GM23338 (cell line): ENCODE results near the gene KIF6.

Source experiments
- CTCF ChIP-seq, 2 experiments: fragments of 200-600 bp in 1 of 2; sonication (generic) in 1 of 2; conservative IDR thresholded peaks; 2 replicates each; pipeline versions ENCODE4 v1.5.1 to v1.6.1; 2016 to 2017; ENCODE audit warnings: antibody characterized with exemption in 2 of 2, low read depth in 2 of 2, mild to moderate bottlenecking in 2 of 2, moderate library complexity in 1 of 2
- EZH2phosphoT487 ChIP-seq: fragments of 200-600 bp; sonication (generic); IDR thresholded peaks from one replicate; pipeline ENCODE4 v1.8.1; 2018; ENCODE audit warnings: antibody characterized with exemption; ENCODE audit not compliant: unreplicated experiment
- POLR2AphosphoS5 ChIP-seq: IDR thresholded peaks from 2 replicates; pipeline ENCODE4 v1.6.1; 2016; ENCODE audit warnings: antibody characterized with exemption, low read depth
- REST ChIP-seq: IDR thresholded peaks from one replicate; pipeline ENCODE4 v1.6.1; 2018; ENCODE audit warnings: antibody characterized with exemption; ENCODE audit not compliant: unreplicated experiment

GRCh38 chr6:39389484-39389767 lies 335.8 kb downstream of the KIF6 start:
- TF ChIP-seq CTCF (conservative IDR thresholded peaks at IDR 0.05; ENCODE audit: low read depth in 2 of 2), result peak; percentile 48 to 71
- no peak for TF ChIP-seq EZH2phosphoT487
- TF ChIP-seq POLR2AphosphoS5, result no peak
- no peak for TF ChIP-seq REST
